HG03045 (cell line): Measurements from ENCODE around the gene ADAP1.
"Not testable (repeated sequence)": the region's sequence is repeated elsewhere in the genome, so short reads cannot be mapped to it uniquely, and the experiment has no call there.

Experiments used
- ATAC-seq: cut with Tn5 transposase; IDR thresholded peaks from one replicate; pipeline ENCODE4 v1.9.1; 2021; ENCODE audit warnings: mild to moderate bottlenecking, moderate library complexity; ENCODE audit not compliant: unreplicated experiment

Gene ADAP1

GRCh38 chr7:884191-885003 is 70.1 kb downstream of the ADAP1 start:
- no peak for ATAC-seq

GRCh38 chr7:883055-884021 is 71.1 kb downstream of the ADAP1 start:
- ATAC-seq, result no peak

GRCh38 chr7:882336-883035 is 72.0 kb downstream of the ADAP1 start:
- no peak for ATAC-seq

- ATAC-seq, result no peak
Measured at GRCh38 chr7:881441-882234, 72.8 kb downstream of the ADAP1 start.

- ATAC-seq, result no peak
Measured at GRCh38 chr7:880450-880849, 74.0 kb downstream of the ADAP1 start.

- no peak for ATAC-seq
Measured at GRCh38 chr7:879706-880105, 74.8 kb downstream of the ADAP1 start.

GRCh38 chr7:879093-879492 is 75.4 kb downstream of the ADAP1 start:
- no peak for ATAC-seq

GRCh38 chr7:877312-878232 is 76.9 kb downstream of the ADAP1 start:
- no peak for ATAC-seq

- ATAC-seq, result peak; percentile 13
Measured at GRCh38 chr7:876972-877311, 77.5 kb downstream of the ADAP1 start.

- peak; percentile 78 for ATAC-seq
Measured at GRCh38 chr7:876077-876971, 78.2 kb downstream of the ADAP1 start, which contains the start of gene GET4. TSS of gene GET4 (plus strand) at chr7:876554. CDS start at chr7:876646, 92 bp downstream.

GRCh38 chr7:875476-876076 is 78.9 kb downstream of the ADAP1 start:
- ATAC-seq, result no peak

- no peak for ATAC-seq
Measured at GRCh38 chr7:875051-875450, 79.4 kb downstream of the ADAP1 start.

GRCh38 chr7:874031-874749 is 80.3 kb downstream of the ADAP1 start:
- ATAC-seq, result no peak

- ATAC-seq, result no peak
Measured at GRCh38 chr7:873367-874002, 81.0 kb downstream of the ADAP1 start.

- ATAC-seq, result not testable (repeated sequence)
Measured at GRCh38 chr7:872685-873084, 81.8 kb downstream of the ADAP1 start.

GRCh38 chr7:871900-872537 is 82.5 kb downstream of the ADAP1 start:
- ATAC-seq, result no peak
